Measurements from ENCODE around the gene ARHGAP23.

The ARHGAP23 gene

DNA sequence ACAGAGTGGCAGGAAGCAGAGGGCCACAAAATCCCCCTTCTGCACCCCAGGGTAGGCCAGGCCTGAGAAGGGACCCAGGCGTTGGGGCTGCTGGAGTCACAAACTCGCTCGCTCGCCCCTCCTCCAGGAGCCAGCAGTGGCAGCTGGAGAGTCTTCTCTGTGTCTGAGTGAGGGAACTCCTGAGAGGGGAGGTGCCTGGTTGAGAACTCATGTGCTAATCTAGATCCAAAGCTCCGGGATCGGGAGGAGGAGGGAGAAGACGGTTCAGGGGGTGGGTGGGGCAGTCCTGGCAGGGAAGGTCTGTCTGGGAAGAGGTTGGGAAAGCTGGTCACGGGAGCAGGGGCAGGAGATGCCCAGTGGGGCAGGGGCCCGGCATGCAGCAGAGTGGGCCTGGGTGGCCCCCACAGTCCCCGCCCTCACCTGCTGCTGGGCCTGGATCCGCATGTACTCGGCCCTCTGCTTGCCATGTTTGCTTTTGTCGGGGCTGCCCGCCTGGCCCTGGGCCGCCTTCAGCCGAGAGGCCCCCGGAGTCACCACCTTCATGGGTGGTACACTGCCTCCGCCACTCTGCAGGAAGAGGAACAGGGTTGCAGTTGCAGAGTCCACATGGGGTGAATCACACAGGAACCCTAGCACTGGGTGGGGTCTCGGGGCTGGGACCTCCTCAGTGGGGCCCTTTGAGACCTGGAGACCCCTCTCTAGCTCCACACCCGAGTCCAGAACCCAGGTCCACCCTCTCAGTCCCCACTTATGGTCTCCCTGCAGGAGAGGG lies 115.3 kb downstream of the ARHGAP23 start:
- H3K4me3 Mint-ChIP-seq: no peak overlapping the region
- H3K36me3 Mint-ChIP-seq (ENCODE audit: low read depth): no peaks in the 10 kb centered on the region
- H3K27me3 Mint-ChIP-seq (ENCODE audit: low read depth): no peaks in the 10 kb centered on the region
- no peaks in the 10 kb centered on the region for H3K9me3 Mint-ChIP-seq
- no peak overlapping the region for H3K27ac Mint-ChIP-seq
- H3K4me1 Mint-ChIP-seq (ENCODE audit: low read depth): no peaks in the 10 kb centered on the region

DNA sequence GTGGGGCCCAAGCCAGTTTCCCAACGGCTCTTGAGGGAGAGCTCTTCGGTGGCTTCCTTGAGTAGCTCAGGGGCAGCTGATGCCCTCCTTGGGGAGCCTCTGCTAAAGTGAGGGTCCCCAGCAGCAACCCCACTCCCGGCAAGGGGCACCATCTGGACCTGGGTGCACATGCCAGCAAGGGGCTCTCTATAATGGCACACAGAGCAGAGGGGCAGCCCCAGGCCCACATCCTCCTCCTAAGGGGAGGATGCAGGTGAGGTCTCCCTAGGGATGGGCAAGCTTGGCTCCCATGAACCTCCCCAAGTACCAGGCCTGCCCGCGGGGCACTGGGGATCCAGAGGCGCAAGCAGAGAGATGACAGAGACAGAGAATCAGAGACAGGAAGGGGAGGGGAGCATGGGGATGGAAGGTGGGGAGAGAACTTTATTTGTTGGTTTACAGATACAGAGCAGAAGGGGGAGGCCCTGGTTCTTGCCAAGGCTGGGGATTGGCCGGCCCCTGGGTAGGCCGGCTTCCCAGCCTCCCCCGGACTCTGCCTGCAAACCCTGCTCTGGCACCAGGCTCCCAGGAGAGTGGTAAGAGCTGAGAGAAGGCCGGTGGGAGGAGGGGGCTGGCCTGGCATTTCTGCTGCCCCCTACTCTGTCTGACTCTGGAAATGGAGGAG lies 116.0 kb downstream of the ARHGAP23 start:
- Mint-ChIP-seq H3K4me3 (no peak overlapping the region), H3K27me3 (ENCODE audit: low read depth) (no peaks in the 10 kb centered on the region), H3K27ac (no peak overlapping the region), H3K9me3 (no peaks in the 10 kb centered on the region), H3K4me1 (ENCODE audit: low read depth) (no peaks in the 10 kb centered on the region), H3K36me3 (ENCODE audit: low read depth) (no peaks in the 10 kb centered on the region)

DNA sequence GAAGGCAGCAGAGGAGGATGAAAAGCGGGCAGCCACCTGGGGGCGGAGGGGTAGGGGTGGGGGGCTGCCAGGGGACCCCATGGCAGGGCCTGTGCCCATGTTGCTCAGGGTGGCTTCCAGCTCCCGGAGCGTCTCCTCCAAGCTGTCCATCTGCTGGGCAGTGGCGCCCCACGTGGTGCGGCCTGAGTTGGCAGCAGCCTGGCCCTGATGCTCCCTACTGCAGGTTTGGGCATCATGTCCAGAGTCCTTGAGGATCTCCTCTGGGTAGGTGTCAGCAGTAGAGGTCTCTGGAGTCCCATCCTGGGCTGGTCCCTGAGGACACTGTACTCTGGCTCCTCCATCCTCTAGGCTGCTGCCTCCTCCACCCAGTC lies 116.6 kb downstream of the ARHGAP23 start:
- no peak overlapping the region for H3K27ac Mint-ChIP-seq

DNA sequence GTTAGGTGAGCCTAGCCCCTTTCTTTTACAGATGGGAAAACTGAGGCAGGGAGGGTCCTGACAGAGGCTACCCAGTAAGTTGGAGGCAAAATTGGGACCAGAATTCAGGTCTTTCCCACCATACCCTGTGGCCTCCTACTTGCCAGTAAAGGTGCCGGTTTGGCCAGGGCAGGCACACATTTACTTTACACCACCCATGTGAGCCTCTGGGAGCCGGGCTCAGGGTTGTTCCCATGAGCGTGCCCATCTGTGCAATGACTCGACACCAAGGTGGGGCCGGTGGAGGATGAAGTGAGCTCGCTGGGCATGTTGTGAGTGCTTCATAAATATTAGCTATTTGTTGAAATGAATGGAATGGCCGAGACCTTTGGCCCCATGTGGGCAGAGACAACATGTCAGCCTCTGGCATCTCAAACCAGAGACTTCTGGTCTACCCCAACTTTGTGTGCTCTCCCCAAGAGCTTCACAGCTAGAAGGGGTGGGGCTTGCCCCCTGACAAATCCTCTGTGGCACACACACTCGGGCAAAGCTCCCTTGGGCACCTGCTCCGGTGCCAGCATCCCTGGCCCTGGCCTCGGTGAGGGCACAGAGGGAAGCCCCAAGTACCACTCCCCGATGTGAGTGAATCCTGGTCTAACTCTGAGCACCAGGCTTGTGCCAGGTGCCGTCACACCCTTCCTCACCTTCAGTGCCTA lies 117.4 kb downstream of the ARHGAP23 start:
- no peaks in the 10 kb centered on the region for H3K36me3 Mint-ChIP-seq (ENCODE audit: low read depth)

More for the DNA sequence above, 116.6 kb downstream of the ARHGAP23 start:
- no peak overlapping the region for H3K4me3 Mint-ChIP-seq
- H3K27me3 Mint-ChIP-seq (ENCODE audit: low read depth): no peaks in the 10 kb centered on the region
- H3K36me3 Mint-ChIP-seq (ENCODE audit: low read depth): no peaks in the 10 kb centered on the region
- no peaks in the 10 kb centered on the region for H3K9me3 Mint-ChIP-seq
- H3K4me1 Mint-ChIP-seq (ENCODE audit: low read depth): no peaks in the 10 kb centered on the region

DNA sequence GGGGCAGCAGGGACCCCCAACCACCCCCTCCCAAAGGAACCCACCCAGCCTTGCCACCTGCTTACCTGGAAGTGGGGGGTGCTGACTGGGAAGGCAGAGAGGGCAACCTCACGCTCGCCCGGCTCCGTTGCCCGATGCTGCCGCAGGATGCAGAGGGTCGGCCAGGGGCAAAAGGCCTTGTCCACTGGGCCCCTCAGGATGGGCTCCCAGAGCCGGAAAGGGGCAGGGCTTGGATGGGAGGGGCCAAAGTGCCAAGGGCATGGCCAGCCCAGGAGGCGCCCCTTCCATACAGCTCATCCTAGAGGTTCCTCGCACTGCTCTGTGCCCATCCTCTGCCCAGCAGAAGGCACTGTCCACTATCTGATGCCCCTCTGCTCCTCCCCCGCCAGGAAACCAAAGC lies 118.1 kb downstream of the ARHGAP23 start:
- no peaks in the 10 kb centered on the region for H3K27me3 Mint-ChIP-seq (ENCODE audit: low read depth)
- no peaks in the 10 kb centered on the region for H3K4me1 Mint-ChIP-seq (ENCODE audit: low read depth)
- no peaks in the 10 kb centered on the region for H3K9me3 Mint-ChIP-seq
- no peak overlapping the region for H3K4me3 Mint-ChIP-seq
- no peak overlapping the region for H3K27ac Mint-ChIP-seq
- H3K36me3 Mint-ChIP-seq (ENCODE audit: low read depth): no peaks in the 10 kb centered on the region

More for the DNA sequence above, 117.4 kb downstream of the ARHGAP23 start:
- Mint-ChIP-seq H3K4me1 (ENCODE audit: low read depth) (no peaks in the 10 kb centered on the region), H3K9me3 (no peaks in the 10 kb centered on the region), H3K27ac (no peak overlapping the region), H3K27me3 (ENCODE audit: low read depth) (no peaks in the 10 kb centered on the region), H3K4me3 (no peak overlapping the region)

DNA sequence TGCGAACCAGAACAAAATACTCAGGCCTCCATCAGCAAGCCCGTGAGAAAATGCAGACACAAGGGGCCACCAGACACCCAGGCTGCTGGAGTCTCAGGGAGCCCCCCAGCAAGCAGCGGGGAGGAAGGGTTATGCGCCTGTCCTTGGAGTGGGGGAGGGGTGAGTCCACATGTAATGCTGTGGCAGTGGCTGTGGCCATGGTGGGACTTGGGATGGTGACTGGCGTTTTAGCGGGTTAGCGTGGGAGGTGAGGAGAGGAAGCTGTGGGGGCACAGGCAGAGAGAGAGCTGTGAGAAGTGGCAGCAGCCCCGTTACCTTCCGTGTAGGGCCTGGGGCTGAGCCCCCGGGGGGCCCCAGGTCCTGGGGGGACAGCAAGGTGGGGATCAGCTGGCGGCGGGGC lies 119.2 kb downstream of the ARHGAP23 start:
- Mint-ChIP-seq H3K9me3 (no peaks in the 10 kb centered on the region), H3K27me3 (ENCODE audit: low read depth) (no peaks in the 10 kb centered on the region), H3K4me1 (ENCODE audit: low read depth) (no peaks in the 10 kb centered on the region), H3K27ac (no peak overlapping the region), H3K4me3 (no peak overlapping the region), H3K36me3 (ENCODE audit: low read depth) (no peaks in the 10 kb centered on the region)

DNA sequence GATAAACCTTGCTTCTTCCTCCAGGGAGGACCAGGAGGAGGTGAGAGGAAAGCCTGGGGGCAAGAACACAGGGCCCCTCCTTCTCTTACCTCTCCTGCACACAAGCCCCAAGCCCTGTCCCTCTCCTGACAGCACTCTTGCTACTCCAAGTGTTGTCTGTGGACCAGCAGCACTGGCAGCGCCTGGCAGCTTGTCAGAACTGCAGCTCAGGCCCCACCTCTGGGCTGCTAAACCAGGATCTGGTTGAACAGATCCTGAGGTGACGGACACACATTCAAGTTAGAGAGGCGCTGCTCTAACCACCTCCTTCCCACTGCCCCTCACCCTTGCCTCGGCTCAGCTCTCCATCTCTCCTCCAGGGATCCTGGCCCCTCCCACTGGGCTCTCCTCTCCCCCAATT lies 121.0 kb downstream of the ARHGAP23 start:
- H3K4me1 Mint-ChIP-seq (ENCODE audit: low read depth): no peaks in the 10 kb centered on the region
- H3K27ac Mint-ChIP-seq: no peak overlapping the region
- H3K27me3 Mint-ChIP-seq (ENCODE audit: low read depth): peaks cover 3% of the 10 kb centered on the region
- H3K9me3 Mint-ChIP-seq: no peaks in the 10 kb centered on the region
- H3K36me3 Mint-ChIP-seq (ENCODE audit: low read depth): no peaks in the 10 kb centered on the region
- H3K4me3 Mint-ChIP-seq: no peak overlapping the region

DNA sequence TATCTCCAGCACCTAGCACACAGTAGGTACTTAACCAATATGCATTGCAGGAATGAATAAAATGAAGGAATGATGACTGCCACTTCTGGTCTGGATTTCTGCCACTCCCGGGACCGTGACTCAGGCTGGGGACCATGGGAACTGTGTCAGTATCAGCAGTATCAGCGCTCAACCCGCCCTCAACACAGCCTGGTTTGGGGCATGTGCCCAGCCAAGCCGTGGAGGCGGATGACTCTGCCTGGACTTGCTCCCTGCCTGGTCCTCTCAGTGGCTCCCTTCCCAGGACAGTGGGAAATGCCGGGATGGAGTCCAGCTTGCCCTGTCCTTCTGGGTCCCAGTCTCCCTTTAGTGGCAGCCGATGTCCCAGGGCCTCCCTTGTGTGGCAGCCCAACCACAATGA lies 122.4 kb downstream of the ARHGAP23 start:
- H3K36me3 Mint-ChIP-seq (ENCODE audit: low read depth): no peaks in the 10 kb centered on the region
- H3K9me3 Mint-ChIP-seq: no peaks in the 10 kb centered on the region
- peaks cover 12% of the 10 kb centered on the region for H3K27me3 Mint-ChIP-seq (ENCODE audit: low read depth)
- no peak overlapping the region for H3K4me3 Mint-ChIP-seq
- no peaks in the 10 kb centered on the region for H3K4me1 Mint-ChIP-seq (ENCODE audit: low read depth)
- no peak overlapping the region for H3K27ac Mint-ChIP-seq

DNA sequence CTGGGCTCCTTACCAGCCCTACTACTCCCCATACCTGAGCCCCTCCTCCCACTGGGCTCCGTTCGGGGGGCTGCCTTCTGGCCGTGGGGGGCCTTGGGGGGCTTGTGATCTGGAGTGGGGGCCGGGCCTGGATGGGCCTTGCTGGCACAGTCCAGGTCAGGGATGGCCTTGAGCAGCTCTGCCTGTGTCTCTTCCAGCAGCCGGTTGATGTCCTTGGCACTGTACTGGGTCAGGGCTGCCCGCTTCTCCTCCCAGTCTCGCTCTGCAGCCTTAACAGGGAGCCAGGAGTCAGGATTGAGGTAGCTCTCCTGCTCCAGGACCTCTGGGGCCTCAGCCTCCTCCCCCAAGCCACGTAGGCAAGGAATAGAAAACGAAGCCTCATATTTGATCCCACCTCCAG lies 122.9 kb downstream of the ARHGAP23 start:
- Mint-ChIP-seq H3K4me3 (no peak overlapping the region), H3K27me3 (ENCODE audit: low read depth) (peaks cover 13% of the 10 kb centered on the region), H3K36me3 (ENCODE audit: low read depth) (no peaks in the 10 kb centered on the region), H3K9me3 (no peaks in the 10 kb centered on the region), H3K4me1 (ENCODE audit: low read depth) (no peaks in the 10 kb centered on the region), H3K27ac (no peak overlapping the region)

DNA sequence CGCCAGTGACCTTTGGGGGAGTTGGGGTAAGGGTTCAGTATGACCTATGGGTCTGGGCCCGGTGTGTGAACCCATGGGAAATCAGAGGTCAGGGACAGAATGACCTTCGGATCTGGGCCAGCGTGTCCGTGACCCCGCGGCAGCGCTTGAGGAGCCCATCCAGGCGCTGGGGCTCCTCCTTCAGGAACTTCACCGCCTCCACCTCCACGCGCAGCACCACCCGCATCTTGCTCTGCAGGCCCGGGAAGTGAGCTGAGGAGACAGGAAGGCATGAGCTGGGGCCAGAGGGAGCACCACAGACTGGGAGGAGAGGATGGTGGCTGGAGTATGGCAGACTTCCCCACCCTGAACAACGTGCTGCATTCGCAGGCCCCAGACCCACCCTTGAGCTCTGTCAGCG lies 124.1 kb downstream of the ARHGAP23 start:
- H3K36me3 Mint-ChIP-seq (ENCODE audit: low read depth): no peaks in the 10 kb centered on the region
- H3K9me3 Mint-ChIP-seq: no peaks in the 10 kb centered on the region
- peaks cover 22% of the 10 kb centered on the region for H3K27me3 Mint-ChIP-seq (ENCODE audit: low read depth)
- no peaks in the 10 kb centered on the region for H3K4me1 Mint-ChIP-seq (ENCODE audit: low read depth)
- no peak overlapping the region for H3K27ac Mint-ChIP-seq
- H3K4me3 Mint-ChIP-seq: no peak overlapping the region

DNA sequence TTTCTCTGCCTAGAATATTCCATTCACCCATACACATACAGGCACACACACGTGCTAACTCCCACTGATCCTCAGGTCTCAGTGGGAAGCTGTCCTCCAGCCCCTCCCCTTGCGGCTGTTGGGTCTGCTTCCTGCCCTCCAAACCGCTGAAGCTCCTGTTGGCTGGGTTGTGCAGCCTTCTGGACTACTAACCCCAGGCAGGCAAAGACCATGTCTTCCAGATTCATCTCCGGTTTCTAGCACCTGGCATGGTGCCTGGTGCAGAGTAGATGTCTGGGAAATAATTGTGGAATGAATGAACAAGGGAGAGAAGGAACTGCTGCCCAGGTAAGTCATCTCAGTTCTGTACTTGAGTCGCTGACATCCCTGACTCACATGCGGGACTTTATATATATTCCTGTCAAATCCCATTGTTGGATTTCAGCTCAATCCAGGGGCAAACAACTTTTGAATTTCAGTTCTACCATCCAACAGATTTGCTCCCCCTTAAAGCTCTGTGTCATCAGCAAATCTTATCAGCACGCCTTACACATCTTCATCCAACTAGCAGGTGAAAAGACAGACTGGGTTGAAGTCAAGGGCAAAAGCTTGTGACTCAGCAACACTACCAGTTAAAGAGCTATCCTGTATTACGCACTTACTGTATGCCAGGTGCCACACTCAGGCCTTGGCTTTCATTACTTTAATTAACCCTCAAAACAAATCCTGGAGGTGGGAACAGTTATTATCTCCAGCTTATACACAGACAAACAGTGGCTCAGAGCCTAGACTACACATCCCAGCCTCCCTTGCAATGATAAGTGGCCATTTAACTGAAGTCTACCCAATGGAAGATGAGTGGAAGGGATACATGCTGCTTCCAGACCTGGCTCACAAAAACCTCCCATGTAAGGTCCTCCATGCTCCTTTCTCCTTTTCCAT lies 126.4 kb downstream of the ARHGAP23 start:
- H3K27ac Mint-ChIP-seq: no peak overlapping the region
- no peaks in the 10 kb centered on the region for H3K36me3 Mint-ChIP-seq (ENCODE audit: low read depth)
- no peaks in the 10 kb centered on the region for H3K9me3 Mint-ChIP-seq
- peaks cover 29% of the 10 kb centered on the region for H3K27me3 Mint-ChIP-seq (ENCODE audit: low read depth)
- H3K4me3 Mint-ChIP-seq: no peak overlapping the region
- peaks cover 13% of the 10 kb centered on the region for H3K4me1 Mint-ChIP-seq (ENCODE audit: low read depth)

DNA sequence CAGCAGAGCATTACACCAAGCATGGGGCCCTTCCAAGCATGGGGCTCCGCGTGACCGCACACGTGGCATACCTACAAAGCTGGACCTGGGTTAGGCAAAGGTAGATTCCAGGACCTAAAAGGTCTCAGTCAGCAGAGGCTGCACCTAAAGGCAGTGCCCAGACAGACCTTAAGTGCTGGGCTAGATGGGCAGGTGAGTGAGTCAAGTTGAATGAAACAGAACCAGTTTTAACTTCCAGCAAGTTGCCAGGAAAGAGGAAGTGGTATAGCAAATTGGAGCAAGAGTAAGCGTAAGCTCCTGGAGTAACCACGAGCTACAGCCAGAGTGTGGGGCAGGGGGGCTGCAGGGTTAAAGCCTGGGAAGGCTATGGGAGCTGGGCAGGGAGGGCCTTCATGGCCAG lies 128.0 kb downstream of the ARHGAP23 start:
- H3K36me3 Mint-ChIP-seq (ENCODE audit: low read depth): no peaks in the 10 kb centered on the region
- H3K4me1 Mint-ChIP-seq (ENCODE audit: low read depth): peaks cover 21% of the 10 kb centered on the region
- no peaks in the 10 kb centered on the region for H3K9me3 Mint-ChIP-seq
- H3K4me3 Mint-ChIP-seq: peak overlapping the region; percentile 39
- H3K27ac Mint-ChIP-seq: no peak overlapping the region
- H3K27me3 Mint-ChIP-seq (ENCODE audit: low read depth): peaks cover 41% of the 10 kb centered on the region

DNA sequence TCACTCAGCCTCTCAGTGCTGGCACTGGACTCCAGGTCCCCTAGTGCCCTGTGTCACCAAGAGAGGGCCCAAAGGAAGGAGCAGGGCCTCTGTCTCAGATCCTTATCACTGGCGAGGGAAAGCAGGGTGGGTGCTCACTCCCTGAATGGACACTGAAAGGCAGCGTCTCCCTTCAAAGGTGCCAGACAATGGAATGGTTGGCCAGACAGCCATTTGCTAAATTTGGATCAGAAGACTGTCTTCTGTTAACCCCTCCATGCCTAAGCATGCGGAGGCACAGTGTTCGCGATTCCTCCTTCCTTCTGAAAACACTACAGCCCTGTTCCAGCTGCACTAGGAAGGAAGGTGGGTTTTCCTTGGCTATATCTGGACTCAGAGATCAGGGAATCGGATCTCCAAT lies 129.1 kb downstream of the ARHGAP23 start:
- Mint-ChIP-seq H3K4me1 (ENCODE audit: low read depth) (peaks cover 21% of the 10 kb centered on the region), H3K4me3 (no peak overlapping the region), H3K27ac (no peak overlapping the region), H3K27me3 (ENCODE audit: low read depth) (peaks cover 46% of the 10 kb centered on the region), H3K36me3 (ENCODE audit: low read depth) (no peaks in the 10 kb centered on the region), H3K9me3 (no peaks in the 10 kb centered on the region)
